Activated CD4-positive, alpha-beta T cell treated with anti-CD3 and anti-CD28 coated beads, Interleukin-10, Interleukin-2, amounts not matched to agents 100 ng/mL and 50 ng/mL, durations not matched to agents 16 hours and 8 hours (primary cell): Measurements from ENCODE around the gene SINHCAF.
"Not testable (repeated sequence)": the region's sequence is repeated elsewhere in the genome, so short reads cannot be mapped to it uniquely, and the experiment has no call there.

Experiments used
- DNase-seq: peaks from one replicate; pipeline ENCODE4 v3.0.0-alpha.2; 2020

SINHCAF gene

GRCh38 chr12:31303466-31303865 lies 22.5 kb downstream of the SINHCAF start:
- no peak for DNase-seq

DNA sequence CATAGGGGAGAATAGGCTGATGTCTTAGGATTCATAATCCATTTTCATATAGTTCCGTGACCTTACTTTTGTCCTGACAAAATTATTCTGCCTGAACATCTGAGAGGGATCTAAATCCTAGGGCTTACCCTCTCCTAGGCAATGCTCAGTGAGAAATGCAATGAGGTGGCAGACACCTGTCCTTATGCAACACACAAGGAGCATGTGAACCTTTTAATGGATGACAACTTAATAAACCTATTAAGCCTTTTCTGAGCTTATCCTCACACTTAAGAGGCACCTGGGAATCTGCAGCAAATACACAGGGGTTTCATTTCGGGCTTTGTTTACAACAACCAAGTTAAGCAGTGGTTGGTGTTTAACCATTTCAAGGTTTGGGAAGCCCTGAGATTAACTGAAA lies 24.6 kb downstream of the SINHCAF start:
- no peak for DNase-seq

DNA sequence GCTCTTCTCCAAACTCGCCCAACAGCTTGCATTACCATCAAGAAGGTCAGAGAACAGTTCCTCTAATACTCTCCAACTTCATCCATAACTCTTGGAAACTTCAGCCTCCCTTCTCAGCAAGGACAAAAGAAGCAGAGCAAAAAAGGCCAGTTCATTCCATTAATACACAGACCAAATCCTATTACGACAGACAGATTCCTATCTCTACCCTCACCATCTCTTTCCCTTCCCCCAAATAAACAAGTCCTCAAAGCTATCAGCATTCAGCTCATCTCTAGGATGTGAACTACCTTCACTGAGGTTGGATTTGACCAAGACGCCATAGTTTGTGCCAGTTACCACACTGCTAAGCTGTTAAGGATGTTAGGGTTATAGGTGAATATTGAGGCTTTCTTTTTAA lies 25.2 kb downstream of the SINHCAF start:
- no peak for DNase-seq

DNA sequence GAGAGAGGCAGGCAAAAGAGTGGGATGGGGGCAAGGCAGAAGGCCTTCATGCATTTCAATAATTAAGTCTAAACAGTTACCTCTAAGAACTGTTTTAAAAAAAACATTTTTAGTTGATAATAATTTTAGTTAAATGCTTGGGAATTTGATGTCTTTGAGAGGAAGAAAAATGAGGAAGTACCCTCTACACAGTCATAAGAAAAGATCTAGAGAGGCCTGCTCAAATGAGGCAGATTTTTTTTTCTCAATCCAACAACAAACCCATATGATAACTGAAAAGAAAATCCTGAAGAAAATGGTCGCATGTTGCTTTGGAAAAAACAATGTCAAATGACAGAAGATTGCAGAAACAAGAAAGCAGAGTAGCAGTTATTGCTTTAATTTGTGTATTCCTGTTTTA lies 25.6 kb downstream of the SINHCAF start:
- no peak for DNase-seq

DNA sequence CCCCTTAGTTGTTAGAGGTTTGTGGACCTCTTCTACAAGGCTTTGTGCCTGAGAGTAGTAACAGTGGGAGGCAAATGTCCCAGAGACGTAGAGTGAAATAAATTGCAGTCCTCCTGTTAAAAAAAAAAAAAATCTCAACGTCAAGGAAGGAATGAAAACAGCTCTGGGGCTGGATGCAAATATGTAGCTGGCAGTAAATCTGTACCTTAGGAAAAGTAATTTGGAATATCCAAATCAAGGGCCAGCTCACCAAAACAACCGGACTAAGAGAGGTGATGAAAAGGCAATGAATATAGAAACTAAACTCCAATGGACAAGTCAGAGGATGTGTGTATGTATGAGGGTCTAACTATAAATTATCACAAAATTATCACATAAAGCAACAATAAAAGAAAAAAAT lies 27.0 kb downstream of the SINHCAF start:
- no peak for DNase-seq

- no peak for DNase-seq
Measured at GRCh38 chr12:31298515-31298910, 27.4 kb downstream of the SINHCAF start.

DNA sequence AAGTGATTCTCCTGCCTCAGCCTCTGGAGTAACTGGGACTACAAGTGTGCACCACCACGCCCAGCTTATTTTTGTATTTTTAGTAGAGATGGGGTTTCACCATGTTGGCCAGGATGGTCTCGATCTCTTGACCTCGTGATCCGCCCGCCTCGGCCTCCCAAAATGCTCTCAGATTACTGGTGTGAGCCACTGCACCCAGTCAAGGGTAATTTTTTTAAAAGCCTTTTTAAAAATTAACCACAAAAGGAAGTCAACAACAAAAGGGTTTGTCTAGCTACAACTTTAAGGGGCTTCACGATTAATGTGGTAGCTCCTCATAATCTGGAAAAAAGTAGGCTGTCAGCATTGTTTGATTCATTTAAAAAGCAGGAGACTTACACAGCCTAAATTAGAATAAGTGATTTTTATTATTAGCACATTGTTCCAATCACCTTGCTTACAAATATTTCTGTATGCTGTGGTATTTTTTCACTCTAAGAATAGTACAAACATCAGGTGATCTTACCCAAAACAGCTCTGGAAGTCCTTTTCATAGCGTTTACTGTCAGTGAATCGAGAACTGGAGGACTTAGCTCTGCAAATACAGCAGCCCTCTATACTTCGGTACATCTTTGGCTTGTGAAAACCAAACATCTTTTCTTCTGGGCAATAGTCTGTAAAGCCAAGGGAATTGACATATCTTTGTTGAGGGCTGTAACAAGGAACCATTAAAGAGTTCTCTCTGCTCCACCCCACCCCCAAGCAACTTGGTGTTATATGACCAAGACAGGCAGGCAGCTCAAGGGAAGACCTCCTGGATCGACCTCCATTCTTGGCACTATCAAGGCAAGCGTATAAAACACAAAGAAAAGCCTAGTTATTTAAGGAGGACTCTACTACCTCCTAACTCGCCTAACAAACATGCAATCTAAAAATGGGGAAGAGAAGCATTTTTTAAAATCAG lies 28.1 kb downstream of the SINHCAF start:
- DNase-seq, result no peak

- DNase-seq, result no peak
Measured at GRCh38 chr12:31289441-31289840, 36.5 kb downstream of the SINHCAF start.

DNA sequence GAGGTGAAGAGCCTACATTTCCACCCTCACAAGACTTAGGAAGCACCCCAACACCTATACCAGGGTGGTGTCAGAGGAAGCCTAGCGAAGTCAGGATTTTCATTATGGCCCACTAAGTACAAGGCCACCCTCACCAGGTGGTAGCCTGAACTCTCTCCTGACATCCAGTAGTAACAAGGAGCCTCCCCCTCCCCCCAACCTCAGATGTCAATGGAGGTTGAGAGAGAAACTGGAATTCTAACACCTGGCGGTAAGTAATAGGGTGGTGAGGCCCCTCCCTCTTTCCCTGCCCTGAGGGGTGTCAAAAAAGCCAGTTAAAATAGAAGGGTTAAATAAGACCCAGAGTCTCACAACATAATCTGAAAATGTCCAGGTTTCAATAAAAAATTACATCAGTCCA lies 37.6 kb downstream of the SINHCAF start:
- no peak for DNase-seq

- DNase-seq, result no peak
Measured at GRCh38 chr12:31280183-31280582, 45.8 kb downstream of the SINHCAF start.

GRCh38 chr12:31279390-31279924 lies 46.5 kb downstream of the SINHCAF start:
- DNase-seq, result no peak

GRCh38 chr12:31278832-31279231 lies 47.1 kb downstream of the SINHCAF start:
- no peak for DNase-seq

DNA sequence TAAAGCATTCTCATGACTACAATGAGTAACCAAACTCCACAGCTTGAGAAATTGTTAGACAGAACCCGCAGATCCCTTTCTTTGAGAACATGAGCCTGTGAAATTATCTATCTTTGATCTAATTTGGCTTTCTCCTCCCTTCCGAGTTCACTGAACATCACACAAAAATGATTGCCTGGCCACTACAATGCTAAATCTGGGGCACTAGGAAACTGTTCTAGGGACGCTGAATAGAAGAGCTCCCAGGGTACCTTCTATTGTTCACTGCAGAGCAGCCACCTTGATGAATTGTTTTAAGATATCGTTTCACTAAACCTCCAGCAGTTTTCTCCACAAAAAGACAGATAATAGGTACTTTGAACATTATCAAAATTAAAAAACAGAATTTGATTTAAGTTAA lies 47.5 kb downstream of the SINHCAF start:
- DNase-seq, result no peak

GRCh38 chr12:31277081-31277480 lies 48.9 kb downstream of the SINHCAF start:
- DNase-seq, result no peak

GRCh38 chr12:31275491-31275890 lies 50.5 kb downstream of the SINHCAF start:
- no peak for DNase-seq

DNA sequence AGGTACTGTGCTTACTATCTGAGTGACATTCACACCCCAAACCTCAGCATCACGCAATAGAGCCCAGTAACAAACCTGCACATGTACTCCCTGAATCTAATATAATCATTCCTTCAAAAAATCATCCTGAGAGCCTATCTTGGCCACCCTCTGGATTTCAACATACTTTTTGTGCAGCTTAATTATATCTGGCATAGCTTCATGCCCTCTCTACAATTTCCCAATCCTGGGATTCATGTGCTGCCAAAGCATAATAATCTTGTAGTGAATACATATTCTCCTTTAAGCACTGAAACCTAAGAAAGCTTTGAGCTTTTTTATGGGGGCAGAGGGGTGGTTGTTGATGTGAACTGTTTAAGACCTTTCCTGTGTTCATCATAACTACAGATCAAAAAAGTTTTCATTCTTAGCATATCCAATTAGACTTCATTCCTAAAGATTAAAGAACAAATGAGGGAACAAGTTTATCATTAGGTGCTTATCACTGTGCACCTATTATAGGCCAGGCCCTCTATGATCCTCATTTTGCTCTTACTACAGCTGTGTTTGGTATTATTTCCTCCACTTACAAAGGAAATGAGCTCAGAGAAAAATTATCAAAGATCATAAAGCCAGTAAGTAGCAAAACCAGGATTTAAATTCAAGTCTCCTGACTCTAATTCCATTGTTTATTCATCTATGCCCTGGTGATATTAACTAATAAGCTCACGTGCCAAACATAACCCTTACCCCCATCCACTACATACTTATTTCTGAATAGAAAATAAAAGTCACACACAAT lies 51.2 kb downstream of the SINHCAF start:
- no peak for DNase-seq

GRCh38 chr12:31273794-31274193 lies 52.2 kb downstream of the SINHCAF start:
- DNase-seq, result not testable (repeated sequence)

- no peak for DNase-seq
Measured at GRCh38 chr12:31272607-31273225, 53.2 kb downstream of the SINHCAF start.

DNA sequence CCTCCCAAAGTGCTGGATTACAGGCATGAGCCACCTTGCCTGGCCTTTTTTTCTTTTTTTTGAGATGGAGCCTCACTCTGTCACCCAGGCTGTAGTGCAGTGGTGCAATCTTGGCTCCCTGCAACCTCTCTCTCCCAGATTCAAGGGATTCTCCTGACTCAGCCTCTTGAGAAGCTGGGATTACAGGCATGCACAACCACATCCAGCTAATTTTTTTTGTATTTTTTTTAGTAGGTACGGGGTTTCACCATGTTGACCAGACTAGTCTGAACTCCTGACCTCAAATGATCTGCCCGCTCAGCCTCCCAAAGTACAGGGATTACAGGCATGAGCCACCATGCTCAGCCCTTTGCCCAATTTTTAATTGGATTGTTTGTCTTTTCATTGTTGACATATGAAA lies 58.0 kb downstream of the SINHCAF start:
- DNase-seq, result no peak

- DNase-seq, result no peak
Measured at GRCh38 chr12:31265722-31266121, 60.2 kb downstream of the SINHCAF start.

GRCh38 chr12:31263661-31264060 lies 62.3 kb downstream of the SINHCAF start:
- DNase-seq, result peak; percentile 44

DNA sequence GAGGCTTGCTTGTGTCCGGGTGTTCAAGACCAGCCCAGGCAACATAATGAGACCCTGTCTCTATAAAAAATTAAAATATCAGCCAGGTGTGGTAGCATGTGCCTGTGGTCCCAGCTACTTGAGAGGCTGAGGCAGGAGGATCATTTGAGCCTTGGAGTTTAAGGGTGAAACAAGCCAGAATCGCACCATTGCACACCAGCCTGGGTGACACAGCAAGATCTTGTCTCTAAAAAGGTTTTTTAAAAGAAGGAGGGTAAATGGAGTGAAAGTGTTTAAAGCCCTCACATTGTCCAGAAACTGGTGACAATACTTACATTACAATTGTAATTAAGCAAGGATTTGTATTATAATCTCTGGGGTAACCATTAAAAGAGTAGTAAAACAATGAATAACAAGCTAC lies 64.2 kb downstream of the SINHCAF start:
- no peak for DNase-seq

DNA sequence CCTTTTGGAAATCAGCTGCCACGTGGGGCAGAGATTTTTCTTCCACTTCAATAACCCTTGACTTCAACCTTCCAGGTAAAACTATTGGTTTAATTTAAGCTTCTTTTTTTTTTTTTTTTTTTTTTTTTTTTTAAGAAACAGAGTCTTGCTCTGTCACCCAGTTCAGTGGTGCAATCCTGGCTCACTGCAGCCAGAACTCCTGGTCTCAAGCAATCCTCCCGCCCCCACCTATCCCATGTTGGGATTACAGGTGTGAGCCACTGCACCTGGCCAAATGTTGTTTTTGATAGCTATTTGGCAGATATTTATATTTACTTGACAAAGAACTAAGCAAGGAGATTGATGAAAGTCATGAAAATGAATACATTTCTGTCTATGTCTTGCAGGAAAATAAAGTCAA lies 65.1 kb downstream of the SINHCAF start:
- DNase-seq, result no peak
